ENCODE measurements around the gene LCE3D. TPM values are rescaled to one million over a fixed set of nuclear protein-coding genes. Genes with fewer than 3 reads are reported as not detected.
A peak's percentile ranks its signal among the peaks of the same experiment; 100 is the strongest.
"Not testable (repeated sequence)": the region's sequence is repeated elsewhere in the genome, so short reads cannot be mapped to it uniquely, and the experiment has no call there.

LCE3D gene
- polyA plus RNA-seq, 1 donor (not counting 4 experiments of a cell fraction or from before 2014, with no cell fraction given), result 4.4 TPM

DNA sequence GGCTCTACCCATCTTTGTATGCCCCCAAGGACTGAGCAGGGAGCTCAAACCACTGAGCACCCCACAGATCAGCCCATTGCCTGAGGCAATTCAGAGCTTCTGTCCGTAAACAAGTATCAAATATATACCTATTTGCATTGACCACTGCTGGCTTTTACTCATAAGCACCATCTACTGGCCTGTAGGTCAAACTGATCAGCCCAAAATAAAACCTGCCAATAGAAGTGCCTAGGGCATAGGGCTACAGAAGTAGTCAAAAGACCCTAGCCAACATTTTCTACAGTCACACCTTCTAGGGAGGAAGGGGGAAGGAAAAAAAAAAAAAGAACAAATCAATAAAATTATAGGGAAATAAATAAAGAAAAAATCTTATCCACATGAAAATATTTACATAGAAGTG, 5.3 kb upstream of the LCE3D start:
- no peaks in the 10 kb centered on the region for H3K27me3 ChIP-seq (ENCODE audit: control insufficient read depth, extremely low read depth, insufficient read depth, low read length)
- FAIRE-seq, result no peak
- no peaks in the 10 kb centered on the region for H3K9me1 ChIP-seq (ENCODE audit: control insufficient read depth, extremely low read depth, insufficient read depth, low read length)
- dilution Hi-C loops (cut with MboI; ENCODE audit: extremely low pct_ligation_motif_present, low sequenced_read_pairs), result no loop called here
- TF ChIP-seq EZH2 (IDR thresholded peaks at IDR 0.05; ENCODE audit: low read length) (no peak), CTCF (optimal IDR thresholded peaks at IDR 0.05 in 1 of 3, IDR thresholded peaks at IDR 0.05 in 1 of 3, conservative IDR thresholded peaks at IDR 0.05 in 1 of 3; ENCODE audit: extremely low read depth in 1 of 3, insufficient read depth in 2 of 3, low read length in 3 of 3) (peak in 1 of 3 experiments; percentile 33)
- no peaks in the 10 kb centered on the region for H4K20me1 ChIP-seq (ENCODE audit: control insufficient read depth, extremely low read depth, insufficient read depth, low read length)
- H3K27ac ChIP-seq (ENCODE audit: control insufficient read depth, insufficient read depth, low read length), result no peak overlapping the region
- H3K4me3 ChIP-seq (ENCODE audit: control insufficient read depth in 2 of 3, extremely low read depth in 1 of 3, insufficient read depth in 2 of 3, low read depth in 1 of 3, low read length in 3 of 3), result no peak overlapping the region
- H3K79me2 ChIP-seq (ENCODE audit: control insufficient read depth, insufficient read depth, low read length), result no peaks in the 10 kb centered on the region
- no peak overlapping the region for H3K4me2 ChIP-seq (ENCODE audit: control insufficient read depth, extremely low read depth, insufficient read depth, low read depth, low read length)
- peaks cover 4% of the 10 kb centered on the region for H3K4me1 ChIP-seq (ENCODE audit: control insufficient read depth, extremely low read depth, insufficient read depth, low read length)
- no peaks in the 10 kb centered on the region for H3K36me3 ChIP-seq (ENCODE audit: control insufficient read depth in 2 of 2, extremely low read depth in 1 of 2, insufficient read depth in 2 of 2, low read length in 2 of 2)
- no peak overlapping the region for H3K9ac ChIP-seq (ENCODE audit: control insufficient read depth, extremely low read depth, insufficient read depth, low read length)
- H3K9me3 ChIP-seq (ENCODE audit: control insufficient read depth, low read depth, low read length), result no peaks in the 10 kb centered on the region
- no peak for DNase-seq (ENCODE audit: low read depth, low spot score)
- H2AFZ ChIP-seq (ENCODE audit: control insufficient read depth, low read length), result no peak overlapping the region

DNA sequence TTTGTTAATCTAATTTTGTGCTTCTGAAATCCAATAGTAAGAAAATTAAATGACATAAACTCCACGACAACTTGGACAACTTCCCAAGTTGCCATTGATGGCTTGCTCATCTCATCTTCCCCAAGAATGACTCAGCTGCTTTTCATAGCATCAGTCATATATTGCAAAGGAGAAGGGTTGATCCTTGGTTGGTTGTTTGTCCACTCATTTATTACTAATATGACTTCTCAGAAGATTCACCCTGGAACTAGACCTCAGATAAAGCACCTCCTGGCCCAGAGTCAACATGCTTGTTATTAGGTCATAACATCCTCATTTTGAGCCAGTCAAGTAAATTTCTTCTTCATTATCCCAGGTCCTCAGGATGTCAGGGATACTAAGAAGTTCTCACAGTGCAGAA, 2.3 kb upstream of the LCE3D start:
- H2AFZ ChIP-seq (ENCODE audit: control insufficient read depth, low read length), result no peak overlapping the region
- H3K4me2 ChIP-seq (ENCODE audit: control insufficient read depth, extremely low read depth, insufficient read depth, low read depth, low read length), result no peak overlapping the region
- no peak overlapping the region for H3K9ac ChIP-seq (ENCODE audit: control insufficient read depth, extremely low read depth, insufficient read depth, low read length)
- dilution Hi-C loops (cut with MboI; ENCODE audit: extremely low pct_ligation_motif_present, low sequenced_read_pairs), result no loop called here
- DNase-seq (ENCODE audit: low read depth, low spot score) (peak; percentile 59), FAIRE-seq (peak; percentile 72)
- H3K36me3 ChIP-seq (ENCODE audit: control insufficient read depth in 2 of 2, extremely low read depth in 1 of 2, insufficient read depth in 2 of 2, low read length in 2 of 2), result no peaks in the 10 kb centered on the region
- peaks cover 9% of the 10 kb centered on the region for H3K4me1 ChIP-seq (ENCODE audit: control insufficient read depth, extremely low read depth, insufficient read depth, low read length)
- no peaks in the 10 kb centered on the region for H3K9me1 ChIP-seq (ENCODE audit: control insufficient read depth, extremely low read depth, insufficient read depth, low read length)
- H3K9me3 ChIP-seq (ENCODE audit: control insufficient read depth, low read depth, low read length), result no peaks in the 10 kb centered on the region
- no peaks in the 10 kb centered on the region for H4K20me1 ChIP-seq (ENCODE audit: control insufficient read depth, extremely low read depth, insufficient read depth, low read length)
- H3K27me3 ChIP-seq (ENCODE audit: control insufficient read depth, extremely low read depth, insufficient read depth, low read length), result no peaks in the 10 kb centered on the region
- H3K4me3 ChIP-seq (ENCODE audit: control insufficient read depth in 2 of 3, extremely low read depth in 1 of 3, insufficient read depth in 2 of 3, low read depth in 1 of 3, low read length in 3 of 3), result no peak overlapping the region
- H3K27ac ChIP-seq (ENCODE audit: control insufficient read depth, insufficient read depth, low read length), result no peak overlapping the region
- H3K79me2 ChIP-seq (ENCODE audit: control insufficient read depth, insufficient read depth, low read length), result no peaks in the 10 kb centered on the region
- TF ChIP-seq EZH2 (IDR thresholded peaks at IDR 0.05; ENCODE audit: low read length) (no peak), CTCF (optimal IDR thresholded peaks at IDR 0.05 in 1 of 3, IDR thresholded peaks at IDR 0.05 in 1 of 3, conservative IDR thresholded peaks at IDR 0.05 in 1 of 3; ENCODE audit: extremely low read depth in 1 of 3, insufficient read depth in 2 of 3, low read length in 3 of 3) (no peak)

- H3K9me1 ChIP-seq (ENCODE audit: control insufficient read depth, extremely low read depth, insufficient read depth, low read length); dilution Hi-C loops (cut with MboI; ENCODE audit: extremely low pct_ligation_motif_present, low sequenced_read_pairs); H3K4me2 ChIP-seq (ENCODE audit: control insufficient read depth, extremely low read depth, insufficient read depth, low read depth, low read length); H3K4me1 ChIP-seq (ENCODE audit: control insufficient read depth, extremely low read depth, insufficient read depth, low read length); H2AFZ ChIP-seq (ENCODE audit: control insufficient read depth, low read length); H3K79me2 ChIP-seq (ENCODE audit: control insufficient read depth, insufficient read depth, low read length); H3K9ac ChIP-seq (ENCODE audit: control insufficient read depth, extremely low read depth, insufficient read depth, low read length); H3K9me3 ChIP-seq (ENCODE audit: control insufficient read depth, low read depth, low read length); H3K27me3 ChIP-seq (ENCODE audit: control insufficient read depth, extremely low read depth, insufficient read depth, low read length); FAIRE-seq; H3K4me3 ChIP-seq (ENCODE audit: control insufficient read depth in 2 of 3, extremely low read depth in 1 of 3, insufficient read depth in 2 of 3, low read depth in 1 of 3, low read length in 3 of 3); H4K20me1 ChIP-seq (ENCODE audit: control insufficient read depth, extremely low read depth, insufficient read depth, low read length); H3K27ac ChIP-seq (ENCODE audit: control insufficient read depth, insufficient read depth, low read length); H3K36me3 ChIP-seq (ENCODE audit: control insufficient read depth in 2 of 2, extremely low read depth in 1 of 2, insufficient read depth in 2 of 2, low read length in 2 of 2); DNase-seq (ENCODE audit: low read depth, low spot score): not testable (repeated sequence)
Measured at GRCh38 chr1:152579526-152579925, 790 bp downstream of the LCE3D start.

Measured in keratinocyte (primary cell).